A673 (cell line): ENCODE results near the gene C16orf74. TPM values are rescaled to one million over a fixed set of nuclear protein-coding genes. Genes with fewer than 3 reads are reported as not detected.

Experiments
- BruUV-seq: library from RNA; stranded (reverse); fragments of 400-500 nt; replicated peaks from 2 replicates; lab custom pipeline; 2021; lab: Mats Ljungman, UMichigan
- CTCF ChIA-PET: fragments of 300-600 bp; sonication (Branson Sonifier 250); formaldehyde crosslinking; loops from one replicate; lab custom pipeline; 2022; ENCODE audit warnings: antibody characterized with exemption; lab: Charles Lee
- POLR2A ChIA-PET: fragments of 300-600 bp; sonication (Branson Sonifier 250); formaldehyde crosslinking; loops from one replicate; lab custom pipeline; 2022; ENCODE audit warnings: antibody characterized with exemption; ENCODE audit not compliant: low non-redundant PET; lab: Charles Lee
- DNase-seq: peaks from one replicate; pipeline ENCODE4 v3.0.0-alpha.2; 2015; ENCODE audit warnings: low spot score
- H3K27ac ChIP-seq: fragments of 200-600 bp; sonication (generic); 2 replicates; pipeline ENCODE4 v1.5.1; 2016; ENCODE audit warnings: mixed run types, low read depth, mild to moderate bottlenecking, mixed read lengths, antibody characterized with exemption, low read length; ENCODE audit not compliant: poor library complexity, severe bottlenecking
- H3K27me3 ChIP-seq: fragments of 200-600 bp; sonication (generic); replicated peaks from 2 replicates; pipeline ENCODE4 v1.6.1; 2017; ENCODE audit warnings: mixed run types, low read depth, mild to moderate bottlenecking, mixed read lengths, antibody characterized with exemption, low read length; ENCODE audit not compliant: insufficient read depth, poor library complexity
- H3K36me3 ChIP-seq: fragments of 200-600 bp; sonication (generic); 2 replicates; pipeline ENCODE4 v1.6.1; 2016; ENCODE audit warnings: mixed run types, mild to moderate bottlenecking, mixed read lengths, antibody characterized with exemption, low read length; ENCODE audit not compliant: insufficient read depth, poor library complexity, severe bottlenecking
- H3K4me1 ChIP-seq: fragments of 200-600 bp; sonication (generic); 2 replicates; pipeline ENCODE4 v1.6.1; 2017; ENCODE audit warnings: mixed run types, mild to moderate bottlenecking, mixed read lengths, antibody characterized with exemption, low read length; ENCODE audit not compliant: insufficient read depth, poor library complexity, severe bottlenecking
- H3K4me3 ChIP-seq: fragments of 200-600 bp; sonication (generic); 2 replicates; pipeline ENCODE4 v1.5.1; 2016; ENCODE audit warnings: low read depth, mixed run types, mild to moderate bottlenecking, mixed read lengths, low read length; ENCODE audit not compliant: poor library complexity, severe bottlenecking
- H3K9me3 ChIP-seq: fragments of 200-600 bp; sonication (generic); 2 replicates; pipeline ENCODE4 v1.6.1; 2016; ENCODE audit warnings: mixed run types, low read depth, mild to moderate bottlenecking, mixed read lengths, antibody characterized with exemption, low read length; ENCODE audit not compliant: poor library complexity, severe bottlenecking
- CTCF ChIP-seq: fragments of 300-800, 200-600 bp; sonication (generic); conservative IDR thresholded peaks from 2 replicates; pipeline ENCODE4 v1.5.1; 2017; ENCODE audit warnings: low read depth, mild to moderate bottlenecking, antibody characterized with exemption, low read length, moderate library complexity, mixed read lengths
- EZH2 ChIP-seq: fragments of 200-600 bp; sonication (generic); IDR thresholded peaks from 2 replicates; pipeline ENCODE4 v1.6.1; 2017; ENCODE audit warnings: borderline replicate concordance, low read depth, mild to moderate bottlenecking, mixed read lengths, antibody characterized with exemption, low read length; ENCODE audit not compliant: poor library complexity, severe bottlenecking
- intact Hi-C: fragments of 100-400 bp; cut with micrococcal nuclease; formaldehyde crosslinking; loops from one replicate; pipeline ENCODE4 v1.10.0; 2022; ENCODE audit not compliant: unreplicated experiment
- total RNA-seq: library from RNA; stranded (reverse); gene quantifications from 2 replicates; pipeline ENCODE4 v1.2.3, GENCODE V29; 2021

The C16orf74 gene
- total RNA-seq, 1 experiment from 2014 or later = 3.8 TPM

DNA sequence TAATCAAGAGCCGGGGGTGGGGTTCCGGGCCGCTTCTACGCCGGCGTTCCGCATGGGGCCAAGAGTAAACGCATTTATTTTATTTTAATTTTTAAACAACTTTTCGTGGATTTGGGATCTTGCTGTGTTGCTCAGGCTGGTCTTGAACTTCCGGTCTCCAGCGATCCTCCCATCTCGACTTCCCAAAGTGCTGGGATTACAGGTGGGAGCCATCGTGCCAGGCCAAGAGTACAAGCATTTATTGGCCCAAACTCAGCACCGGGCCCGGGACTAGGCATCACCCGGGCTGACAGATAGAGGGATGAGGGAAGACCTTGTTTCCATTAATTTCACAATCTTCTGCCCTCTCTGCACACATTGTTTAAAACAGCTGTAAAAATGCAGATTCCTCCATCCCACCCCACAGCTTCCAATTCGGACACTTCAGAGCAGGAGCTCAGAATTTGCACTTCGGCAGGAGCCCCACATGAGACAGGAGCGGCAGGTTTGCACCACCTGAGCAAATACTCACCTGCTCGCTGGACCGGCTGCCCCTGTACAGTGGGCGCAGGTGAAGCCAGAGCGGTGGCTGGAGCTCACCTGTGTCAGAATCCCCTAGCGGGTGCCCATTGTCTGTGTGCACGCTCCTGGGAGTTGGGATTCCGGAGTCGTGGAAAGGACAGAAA lies 61.5 kb downstream of the C16orf74 start:
- H3K36me3 ChIP-seq = peaks cover 15% of the 10 kb centered on the region
- no peak for DNase-seq
- no TSS peak for BruUV-seq
- TF ChIP-seq CTCF (no peak), EZH2 (no peak)
- H3K27me3 ChIP-seq = no peaks in the 10 kb centered on the region
- H3K27ac ChIP-seq = no peak overlapping the region
- CTCF ChIA-PET = interaction anchor here (0.6 kb wide), 1 partner anchor 78 kb away, joined by 3 read pairs; no protein-coding TSS in a partner anchor
- intact Hi-C loops = no loop called here
- peak overlapping the region; percentile 91 for H3K4me3 ChIP-seq
- POLR2A ChIA-PET = no interaction called here
- H3K9me3 ChIP-seq = no peaks in the 10 kb centered on the region
- H3K4me1 ChIP-seq = no peaks in the 10 kb centered on the region

GRCh38 chr16:85688586-85689284 lies 62.2 kb downstream of the C16orf74 start, which contains the start of gene GINS2:
GINS2 (minus strand) TSS chr16:85688954; CDS start chr16:85688898, 56 bp downstream.
- Histone ChIP-seq H3K36me3 (peaks cover 17% of the 10 kb centered on the region), H3K4me1 (no peaks in the 10 kb centered on the region), H3K27ac (peak within 1 kb of the TSS; percentile 86), H3K9me3 (no peaks in the 10 kb centered on the region), H3K27me3 (no peaks in the 10 kb centered on the region), H3K4me3 (peak within 1 kb of the TSS; percentile 91)
- ChIA-PET CTCF (interaction anchor here (0.6 kb wide), 1 partner anchor 79 kb away, joined by 3 read pairs; no protein-coding TSS in a partner anchor), POLR2A (no interaction called here)
- TF ChIP-seq EZH2 = no peak
- no peak for TF ChIP-seq CTCF
- peak; percentile 96 for DNase-seq
- no TSS peak for BruUV-seq
- intact Hi-C loops = no loop called here

GRCh38 chr16:85687651-85688471 lies 63.0 kb downstream of the C16orf74 start:
- POLR2A ChIA-PET = no interaction called here
- BruUV-seq = no TSS peak
- intact Hi-C loops = no loop called here

More at GRCh38 chr16:85687651-85688471, 63.0 kb downstream of the C16orf74 start:
- Histone ChIP-seq H3K9me3 (no peaks in the 10 kb centered on the region), H3K27ac (peak overlapping the region; percentile 86), H3K4me3 (peak overlapping the region; percentile 91), H3K36me3 (peaks cover 23% of the 10 kb centered on the region), H3K27me3 (no peaks in the 10 kb centered on the region), H3K4me1 (no peaks in the 10 kb centered on the region)
- no peak for DNase-seq
- CTCF ChIA-PET = no interaction called here
- TF ChIP-seq CTCF (no peak), EZH2 (no peak)
